ENCODE measurements around the gene RBM27. TPM values are rescaled to one million over a fixed set of nuclear protein-coding genes. Genes with fewer than 3 reads are reported as not detected.

Gene RBM27
- total and polyA plus RNA-seq, 10 of the 15 experiments (the other 5 are each of a cell fraction or from before 2014, with no cell fraction given) = 5.8 to 33.9 (median 16.9) TPM

DNA sequence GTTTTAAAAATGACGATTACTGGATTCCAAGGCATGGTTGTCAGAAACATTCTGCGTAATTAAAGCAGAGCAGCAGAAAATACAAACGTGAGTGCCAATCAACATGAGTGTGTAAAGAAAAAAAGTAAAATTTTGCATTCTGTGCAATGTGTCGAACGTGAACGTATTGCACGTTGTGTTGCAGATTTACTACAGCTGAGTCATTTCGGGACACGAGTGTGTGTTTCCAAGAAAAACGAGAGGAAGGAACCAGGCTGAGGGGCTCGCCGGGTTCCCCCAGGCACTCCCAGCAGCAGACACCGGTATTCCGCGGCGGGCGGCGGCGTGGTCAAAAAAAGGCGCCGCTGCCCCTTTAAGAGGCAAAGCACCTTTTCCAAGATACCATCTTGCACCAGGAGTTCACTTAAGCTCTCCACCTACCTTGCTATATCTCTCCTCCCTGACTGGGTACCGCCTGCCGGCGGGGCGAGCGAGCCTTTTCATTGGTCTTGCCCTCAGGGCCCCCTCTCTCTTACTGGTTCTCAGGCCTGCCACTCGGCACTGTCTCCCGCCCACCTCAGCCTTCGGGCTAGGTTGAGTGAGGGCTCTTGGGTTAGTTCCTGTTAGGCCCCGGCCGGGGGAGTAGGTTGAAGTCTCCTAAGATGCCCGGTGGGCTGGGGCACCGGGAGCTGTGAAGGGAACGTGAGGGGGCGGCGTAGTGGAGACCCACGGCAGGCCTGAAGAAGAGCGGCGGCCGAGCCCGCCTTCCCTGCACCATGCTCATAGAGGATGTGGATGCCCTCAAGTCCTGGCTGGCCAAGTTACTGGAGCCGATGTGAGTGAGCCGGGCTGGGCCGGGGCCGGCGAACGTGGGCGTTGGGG, at the start of gene RBM27 (continued):
- TF ChIP-seq WRNIP1 (IDR thresholded peaks at IDR 0.05; ENCODE audit: borderline replicate concordance, low read depth, low read length) (no peak), CHD2 (IDR thresholded peaks at IDR 0.05; ENCODE audit: borderline replicate concordance, low read depth, low read length) (peak; percentile 98), SP1 (IDR thresholded peaks at IDR 0.05; ENCODE audit: low read depth, low read length) (peak; percentile 99), TCF12 (IDR thresholded peaks at IDR 0.05; ENCODE audit: low read depth, low read length) (0 out of 2 replicates have a peak, but pooled peaks have one; percentile 52), TARDBP (IDR thresholded peaks at IDR 0.05; ENCODE audit: borderline replicate concordance) (no peak), ZNF207 (IDR thresholded peaks at IDR 0.05; ENCODE audit: borderline replicate concordance) (0 out of 2 replicates have a peak, but pooled peaks have one; percentile 8), BMI1 (IDR thresholded peaks at IDR 0.05; ENCODE audit: borderline replicate concordance) (no peak), MTA3 (IDR thresholded peaks at IDR 0.05; ENCODE audit: borderline replicate concordance, low read length) (no peak), RFX5 (IDR thresholded peaks at IDR 0.05; ENCODE audit: low read depth, low read length) (no peak), NFXL1 (IDR thresholded peaks at IDR 0.05; ENCODE audit: borderline replicate concordance) (no peak), EZH2 (IDR thresholded peaks at IDR 0.05; ENCODE audit: borderline replicate concordance, control insufficient read depth, low read depth, low read length) (no peak), IKZF2 (IDR thresholded peaks at IDR 0.05) (peak; percentile 56 to 58), RCOR1 (conservative IDR thresholded peaks at IDR 0.05; ENCODE audit: low read depth, low read length) (no peak), ZBED1 (IDR thresholded peaks at IDR 0.05; ENCODE audit: borderline replicate concordance) (no peak), DPF2 (IDR thresholded peaks at IDR 0.05) (peak; percentile 98), JUNB (IDR thresholded peaks at IDR 0.05) (no peak; the same call in 1 of the 2 replicates), SUPT20H (IDR thresholded peaks at IDR 0.05; ENCODE audit: borderline replicate concordance, control insufficient read depth, low read depth, low read length) (no peak)
- TF ChIP-seq, protein P1, sequence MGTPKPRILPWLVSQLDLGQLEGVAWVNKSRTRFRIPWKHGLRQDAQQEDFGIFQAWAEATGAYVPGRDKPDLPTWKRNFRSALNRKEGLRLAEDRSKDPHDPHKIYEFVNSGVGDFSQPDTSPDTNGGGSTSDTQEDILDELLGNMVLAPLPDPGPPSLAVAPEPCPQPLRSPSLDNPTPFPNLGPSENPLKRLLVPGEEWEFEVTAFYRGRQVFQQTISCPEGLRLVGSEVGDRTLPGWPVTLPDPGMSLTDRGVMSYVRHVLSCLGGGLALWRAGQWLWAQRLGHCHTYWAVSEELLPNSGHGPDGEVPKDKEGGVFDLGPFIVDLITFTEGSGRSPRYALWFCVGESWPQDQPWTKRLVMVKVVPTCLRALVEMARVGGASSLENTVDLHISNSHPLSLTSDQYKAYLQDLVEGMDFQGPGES (IDR thresholded peaks at IDR 0.05) = peak; percentile 98
- TF ChIP-seq, protein P2, sequence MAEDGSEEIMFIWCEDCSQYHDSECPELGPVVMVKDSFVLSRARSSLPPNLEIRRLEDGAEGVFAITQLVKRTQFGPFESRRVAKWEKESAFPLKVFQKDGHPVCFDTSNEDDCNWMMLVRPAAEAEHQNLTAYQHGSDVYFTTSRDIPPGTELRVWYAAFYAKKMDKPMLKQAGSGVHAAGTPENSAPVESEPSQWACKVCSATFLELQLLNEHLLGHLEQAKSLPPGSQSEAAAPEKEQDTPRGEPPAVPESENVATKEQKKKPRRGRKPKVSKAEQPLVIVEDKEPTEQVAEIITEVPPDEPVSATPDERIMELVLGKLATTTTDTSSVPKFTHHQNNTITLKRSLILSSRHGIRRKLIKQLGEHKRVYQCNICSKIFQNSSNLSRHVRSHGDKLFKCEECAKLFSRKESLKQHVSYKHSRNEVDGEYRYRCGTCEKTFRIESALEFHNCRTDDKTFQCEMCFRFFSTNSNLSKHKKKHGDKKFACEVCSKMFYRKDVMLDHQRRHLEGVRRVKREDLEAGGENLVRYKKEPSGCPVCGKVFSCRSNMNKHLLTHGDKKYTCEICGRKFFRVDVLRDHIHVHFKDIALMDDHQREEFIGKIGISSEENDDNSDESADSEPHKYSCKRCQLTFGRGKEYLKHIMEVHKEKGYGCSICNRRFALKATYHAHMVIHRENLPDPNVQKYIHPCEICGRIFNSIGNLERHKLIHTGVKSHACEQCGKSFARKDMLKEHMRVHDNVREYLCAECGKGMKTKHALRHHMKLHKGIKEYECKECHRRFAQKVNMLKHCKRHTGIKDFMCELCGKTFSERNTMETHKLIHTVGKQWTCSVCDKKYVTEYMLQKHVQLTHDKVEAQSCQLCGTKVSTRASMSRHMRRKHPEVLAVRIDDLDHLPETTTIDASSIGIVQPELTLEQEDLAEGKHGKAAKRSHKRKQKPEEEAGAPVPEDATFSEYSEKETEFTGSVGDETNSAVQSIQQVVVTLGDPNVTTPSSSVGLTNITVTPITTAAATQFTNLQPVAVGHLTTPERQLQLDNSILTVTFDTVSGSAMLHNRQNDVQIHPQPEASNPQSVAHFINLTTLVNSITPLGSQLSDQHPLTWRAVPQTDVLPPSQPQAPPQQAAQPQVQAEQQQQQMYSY (CRISPR knock-in tag; IDR thresholded peaks at IDR 0.05) = no peak
- TF ChIP-seq, protein P3, sequence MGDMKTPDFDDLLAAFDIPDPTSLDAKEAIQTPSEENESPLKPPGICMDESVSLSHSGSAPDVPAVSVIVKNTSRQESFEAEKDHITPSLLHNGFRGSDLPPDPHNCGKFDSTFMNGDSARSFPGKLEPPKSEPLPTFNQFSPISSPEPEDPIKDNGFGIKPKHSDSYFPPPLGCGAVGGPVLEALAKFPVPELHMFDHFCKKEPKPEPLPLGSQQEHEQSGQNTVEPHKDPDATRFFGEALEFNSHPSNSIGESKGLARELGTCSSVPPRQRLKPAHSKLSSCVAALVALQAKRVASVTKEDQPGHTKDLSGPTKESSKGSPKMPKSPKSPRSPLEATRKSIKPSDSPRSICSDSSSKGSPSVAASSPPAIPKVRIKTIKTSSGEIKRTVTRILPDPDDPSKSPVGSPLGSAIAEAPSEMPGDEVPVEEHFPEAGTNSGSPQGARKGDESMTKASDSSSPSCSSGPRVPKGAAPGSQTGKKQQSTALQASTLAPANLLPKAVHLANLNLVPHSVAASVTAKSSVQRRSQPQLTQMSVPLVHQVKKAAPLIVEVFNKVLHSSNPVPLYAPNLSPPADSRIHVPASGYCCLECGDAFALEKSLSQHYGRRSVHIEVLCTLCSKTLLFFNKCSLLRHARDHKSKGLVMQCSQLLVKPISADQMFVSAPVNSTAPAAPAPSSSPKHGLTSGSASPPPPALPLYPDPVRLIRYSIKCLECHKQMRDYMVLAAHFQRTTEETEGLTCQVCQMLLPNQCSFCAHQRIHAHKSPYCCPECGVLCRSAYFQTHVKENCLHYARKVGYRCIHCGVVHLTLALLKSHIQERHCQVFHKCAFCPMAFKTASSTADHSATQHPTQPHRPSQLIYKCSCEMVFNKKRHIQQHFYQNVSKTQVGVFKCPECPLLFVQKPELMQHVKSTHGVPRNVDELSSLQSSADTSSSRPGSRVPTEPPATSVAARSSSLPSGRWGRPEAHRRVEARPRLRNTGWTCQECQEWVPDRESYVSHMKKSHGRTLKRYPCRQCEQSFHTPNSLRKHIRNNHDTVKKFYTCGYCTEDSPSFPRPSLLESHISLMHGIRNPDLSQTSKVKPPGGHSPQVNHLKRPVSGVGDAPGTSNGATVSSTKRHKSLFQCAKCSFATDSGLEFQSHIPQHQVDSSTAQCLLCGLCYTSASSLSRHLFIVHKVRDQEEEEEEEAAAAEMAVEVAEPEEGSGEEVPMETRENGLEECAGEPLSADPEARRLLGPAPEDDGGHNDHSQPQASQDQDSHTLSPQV (IDR thresholded peaks at IDR 0.05) = no peak
